HG03045 (cell line): Measurements from ENCODE around the gene TOR3A.

Source experiments
- ATAC-seq: cut with Tn5 transposase; IDR thresholded peaks from one replicate; pipeline ENCODE4 v1.9.1; 2021; ENCODE audit warnings: mild to moderate bottlenecking, moderate library complexity; ENCODE audit not compliant: unreplicated experiment

TOR3A gene

GRCh38 chr1:179145521-179145920 is 63.7 kb downstream of the TOR3A start:
- no peak for ATAC-seq
